ENCODE results near the gene STOX1. TPM values are rescaled to one million over a fixed set of nuclear protein-coding genes. Genes with fewer than 3 reads are reported as not detected.
A peak's percentile ranks its signal among the peaks of the same experiment; 100 is the strongest.
"Not testable (repeated sequence)": the region's sequence is repeated elsewhere in the genome, so short reads cannot be mapped to it uniquely, and the experiment has no call there.

The STOX1 gene
- total and polyA plus RNA-seq, 2 donors (not counting 1 experiment from before 2014, with no cell fraction given): under 0.01 to 0.05 TPM

GRCh38 chr10:68827592-68827959 is 245 bp downstream of the STOX1 start:
- not testable (repeated sequence) for H3K4me2 ChIP-seq (ENCODE audit: extremely low read depth, insufficient read depth, low read length); H4K20me1 ChIP-seq (ENCODE audit: control insufficient read depth, extremely low read depth, insufficient read depth, low read length); DNase-seq (ENCODE audit: low read depth in 2 of 2); H3K9ac ChIP-seq (ENCODE audit: insufficient read depth, low read length); H3K79me2 ChIP-seq (ENCODE audit: control insufficient read depth, insufficient read depth, low read length); H3K27ac ChIP-seq (ENCODE audit: insufficient read depth, low read length); H2AFZ ChIP-seq (ENCODE audit: low read length); H3K4me1 ChIP-seq (ENCODE audit: control insufficient read depth, extremely low read depth, insufficient read depth, low read length); H3K9me3 ChIP-seq (ENCODE audit: control insufficient read depth, insufficient read depth, low read depth, low read length); H3K36me3 ChIP-seq (ENCODE audit: control insufficient read depth, insufficient read depth, low read length); H3K4me3 ChIP-seq (replicated peaks in 1 of 4; ENCODE audit: control extremely low read depth in 1 of 4, insufficient read depth in 1 of 4, low read depth in 3 of 4, low read length in 4 of 4)
- H3K27me3 ChIP-seq (ENCODE audit: control insufficient read depth, insufficient read depth, low read length): peaks cover 19% of the 10 kb centered on the region

GRCh38 chr10:68828083-68828601 is 811 bp downstream of the STOX1 start:
- not testable (repeated sequence) for H3K27ac ChIP-seq (ENCODE audit: insufficient read depth, low read length); H3K9me3 ChIP-seq (ENCODE audit: control insufficient read depth, insufficient read depth, low read depth, low read length); H3K4me1 ChIP-seq (ENCODE audit: control insufficient read depth, extremely low read depth, insufficient read depth, low read length); H3K4me3 ChIP-seq (replicated peaks in 1 of 4; ENCODE audit: control extremely low read depth in 1 of 4, insufficient read depth in 1 of 4, low read depth in 3 of 4, low read length in 4 of 4); H3K36me3 ChIP-seq (ENCODE audit: control insufficient read depth, insufficient read depth, low read length); H3K9ac ChIP-seq (ENCODE audit: insufficient read depth, low read length); H2AFZ ChIP-seq (ENCODE audit: low read length); H3K4me2 ChIP-seq (ENCODE audit: extremely low read depth, insufficient read depth, low read length); H4K20me1 ChIP-seq (ENCODE audit: control insufficient read depth, extremely low read depth, insufficient read depth, low read length); H3K79me2 ChIP-seq (ENCODE audit: control insufficient read depth, insufficient read depth, low read length)
- peak in 1 of 2 donors; percentile 9 for DNase-seq (ENCODE audit: low read depth in 2 of 2)
- H3K27me3 ChIP-seq (ENCODE audit: control insufficient read depth, insufficient read depth, low read length): peaks cover 19% of the 10 kb centered on the region

GRCh38 chr10:68828833-68829232 is 1.5 kb downstream of the STOX1 start:
- Histone ChIP-seq H3K79me2 (ENCODE audit: control insufficient read depth, insufficient read depth, low read length) (no peaks in the 10 kb centered on the region), H4K20me1 (ENCODE audit: control insufficient read depth, extremely low read depth, insufficient read depth, low read length) (no peaks in the 10 kb centered on the region), H3K4me2 (ENCODE audit: extremely low read depth, insufficient read depth, low read length) (no peak overlapping the region), H3K27ac (ENCODE audit: insufficient read depth, low read length) (no peak overlapping the region), H2AFZ (ENCODE audit: low read length) (no peak overlapping the region), H3K9ac (ENCODE audit: insufficient read depth, low read length) (no peak overlapping the region), H3K4me1 (ENCODE audit: control insufficient read depth, extremely low read depth, insufficient read depth, low read length) (no peaks in the 10 kb centered on the region), H3K9me3 (ENCODE audit: control insufficient read depth, insufficient read depth, low read depth, low read length) (no peaks in the 10 kb centered on the region), H3K27me3 (ENCODE audit: control insufficient read depth, insufficient read depth, low read length) (peaks cover 19% of the 10 kb centered on the region), H3K4me3 (replicated peaks in 1 of 4; ENCODE audit: control extremely low read depth in 1 of 4, insufficient read depth in 1 of 4, low read depth in 3 of 4, low read length in 4 of 4) (no peak overlapping the region), H3K36me3 (ENCODE audit: control insufficient read depth, insufficient read depth, low read length) (no peaks in the 10 kb centered on the region)
- DNase-seq (ENCODE audit: low read depth in 2 of 2): no peak
- TF ChIP-seq CTCF (conservative IDR thresholded peaks at IDR 0.05 in 1 of 2, IDR thresholded peaks at IDR 0.05 in 1 of 2; ENCODE audit: low read depth in 1 of 2, low read length in 2 of 2) (no peak), EZH2 (IDR thresholded peaks at IDR 0.05; ENCODE audit: low read length, missing control alignments) (no peak)

GRCh38 chr10:68829521-68829920 is 2.2 kb downstream of the STOX1 start:
- no peak for DNase-seq (ENCODE audit: low read depth in 2 of 2)
- no peak overlapping the region for H3K4me3 ChIP-seq (replicated peaks in 1 of 4; ENCODE audit: control extremely low read depth in 1 of 4, insufficient read depth in 1 of 4, low read depth in 3 of 4, low read length in 4 of 4)
- no peaks in the 10 kb centered on the region for H3K4me1 ChIP-seq (ENCODE audit: control insufficient read depth, extremely low read depth, insufficient read depth, low read length)
- no peak overlapping the region for H3K9ac ChIP-seq (ENCODE audit: insufficient read depth, low read length)
- peaks cover 19% of the 10 kb centered on the region for H3K27me3 ChIP-seq (ENCODE audit: control insufficient read depth, insufficient read depth, low read length)
- H4K20me1 ChIP-seq (ENCODE audit: control insufficient read depth, extremely low read depth, insufficient read depth, low read length): no peaks in the 10 kb centered on the region
- H2AFZ ChIP-seq (ENCODE audit: low read length): no peak overlapping the region
- no peak for TF ChIP-seq EZH2 (IDR thresholded peaks at IDR 0.05; ENCODE audit: low read length, missing control alignments)
- no peak for TF ChIP-seq CTCF (conservative IDR thresholded peaks at IDR 0.05 in 1 of 2, IDR thresholded peaks at IDR 0.05 in 1 of 2; ENCODE audit: low read depth in 1 of 2, low read length in 2 of 2)
- H3K79me2 ChIP-seq (ENCODE audit: control insufficient read depth, insufficient read depth, low read length): no peaks in the 10 kb centered on the region
- no peaks in the 10 kb centered on the region for H3K36me3 ChIP-seq (ENCODE audit: control insufficient read depth, insufficient read depth, low read length)
- no peaks in the 10 kb centered on the region for H3K9me3 ChIP-seq (ENCODE audit: control insufficient read depth, insufficient read depth, low read depth, low read length)
- no peak overlapping the region for H3K4me2 ChIP-seq (ENCODE audit: extremely low read depth, insufficient read depth, low read length)
- H3K27ac ChIP-seq (ENCODE audit: insufficient read depth, low read length): no peak overlapping the region
